GM12878 (cell line): ENCODE data around the gene SDR9C7. TPM values are rescaled to one million over a fixed set of nuclear protein-coding genes. Genes with fewer than 3 reads are reported as not detected.
"Not testable (repeated sequence)": the region's sequence is repeated elsewhere in the genome, so short reads cannot be mapped to it uniquely, and the experiment has no call there.

Experiments
- ATAC-seq: fragments of 200-7000 bp; cut with Tn5 transposase; 3 replicates; pipeline ENCODE4 v1.9.1; 2020; ENCODE audit warnings: mild to moderate bottlenecking, moderate library complexity
- BruUV-seq: library from RNA; stranded (reverse); fragments of 400-500 nt; replicated peaks from 2 replicates; lab custom pipeline; 2021; lab: Mats Ljungman, UMichigan
- CTCF ChIA-PET: fragments of 300-600 bp; sonication (Branson Sonifier 250); formaldehyde crosslinking; extraction: SDS; loops from one replicate; lab custom pipeline; 2021; ENCODE audit warnings: inconsistent platforms; lab: Yijun Ruan, JAX
- POLR2A ChIA-PET: fragments of 350-600 bp; formaldehyde crosslinking; extraction: SDS; loops from one replicate; lab custom pipeline; 2021; ENCODE audit warnings: inconsistent platforms; lab: Charles Lee
- RAD21 ChIA-PET: fragments of 300-600 bp; sonication (Branson Sonifier 250); formaldehyde crosslinking; loops from one replicate; lab custom pipeline; 2023; ENCODE audit warnings: antibody characterized with exemption; ENCODE audit not compliant: unreplicated experiment; lab: Charles Lee
- SMC1A ChIA-PET: fragments of 300-600 bp; sonication (Branson Sonifier 250); formaldehyde crosslinking; loops from one replicate; lab custom pipeline; 2023; ENCODE audit not compliant: unreplicated experiment, uncharacterized antibody; lab: Charles Lee
- DNase-seq: peaks from one replicate; pipeline ENCODE4 v3.0.0-alpha.2; 2011; ENCODE audit warnings: low read depth, low spot score
- FAIRE-seq: peaks from 3 replicates; lab custom pipeline; 2011; peaks lifted over from hg19 to GRCh38; lab: Jason Lieb, UNC
- H2AFZ ChIP-seq: 2 replicates; pipeline ENCODE4 v1.6.0; 2011; ENCODE audit warnings: low read depth, low read length, control low read depth; ENCODE audit not compliant: control insufficient read depth
- H3K27ac ChIP-seq: 2 replicates; pipeline ENCODE4 v1.5.1; 2011; ENCODE audit warnings: control low read depth; ENCODE audit not compliant: control insufficient read depth, insufficient read depth
- H3K27me3 ChIP-seq, 2 experiments: replicated peaks in 1 of 2; 2 replicates each; pipeline versions ENCODE4 v1.6.0 to v1.6.1; 2011; ENCODE audit warnings: low read length in 1 of 2; ENCODE audit not compliant: control insufficient read depth in 2 of 2, insufficient read depth in 2 of 2
- H3K36me3 ChIP-seq, 2 experiments: 2 replicates each; pipeline ENCODE4 v1.5.1; 2011; ENCODE audit warnings: low read length in 1 of 2; ENCODE audit not compliant: control insufficient read depth in 2 of 2, insufficient read depth in 2 of 2
- H3K4me1 ChIP-seq: 2 replicates; pipeline ENCODE4 v1.6.1; 2011; ENCODE audit warnings: mild to moderate bottlenecking, low read length, moderate library complexity, mixed read lengths; ENCODE audit not compliant: control insufficient read depth, insufficient read depth
- H3K4me2 ChIP-seq: 2 replicates; pipeline ENCODE4 v1.6.0; 2011; ENCODE audit warnings: control low read depth; ENCODE audit not compliant: control insufficient read depth, insufficient read depth
- H3K4me3 ChIP-seq: fragments of 200-600 bp; sonication (generic); 2 replicates; pipeline ENCODE4 v1.5.1; 2016
- H3K79me2 ChIP-seq: 2 replicates; pipeline ENCODE4 v1.6.0; 2011; ENCODE audit warnings: low read length; ENCODE audit not compliant: control insufficient read depth, insufficient read depth
- H3K9ac ChIP-seq: 2 replicates; pipeline ENCODE4 v1.8.0; 2011; ENCODE audit warnings: low read length, control low read depth, mixed read lengths; ENCODE audit not compliant: control insufficient read depth, insufficient read depth
- H3K9me3 ChIP-seq: replicated peaks from 3 replicates; pipeline ENCODE4 v1.5.1; 2011; ENCODE audit warnings: mild to moderate bottlenecking, low read length; ENCODE audit not compliant: control insufficient read depth, insufficient read depth
- H4K20me1 ChIP-seq: 2 replicates; pipeline ENCODE4 v1.6.0; 2011; ENCODE audit not compliant: control insufficient read depth, insufficient read depth
- ELK1 ChIP-seq: IDR thresholded peaks from 2 replicates; pipeline ENCODE4 v1.6.1; 2012; ENCODE audit warnings: low read depth, low read length, improper control_type of control experiment
- ESRRA ChIP-seq: IDR thresholded peaks from 2 replicates; pipeline ENCODE4 v1.6.1; 2012; ENCODE audit warnings: mild to moderate bottlenecking, low read length, improper control_type of control experiment
- MEF2A ChIP-seq: IDR thresholded peaks from 2 replicates; pipeline ENCODE4 v1.6.1; 2011; ENCODE audit warnings: low read depth, mild to moderate bottlenecking, low read length, moderate library complexity; ENCODE audit not compliant: insufficient read depth
- POU2F2 ChIP-seq: IDR thresholded peaks from 3 replicates; pipeline ENCODE4 v1.6.1; 2011; ENCODE audit warnings: low read depth, mild to moderate bottlenecking, low read length, borderline replicate concordance
- RAD21 ChIP-seq: IDR thresholded peaks from 2 replicates; pipeline ENCODE4 v1.6.1; 2011; ENCODE audit warnings: mild to moderate bottlenecking, low read depth, low read length, moderate library complexity; ENCODE audit not compliant: insufficient read depth
- RUNX3 ChIP-seq: IDR thresholded peaks from 2 replicates; pipeline ENCODE4 v1.6.1; 2012; ENCODE audit warnings: low read length, inconsistent platforms
- TCF12 ChIP-seq: IDR thresholded peaks from 2 replicates; pipeline ENCODE4 v1.6.1; 2011; ENCODE audit warnings: low read depth, mild to moderate bottlenecking, low read length
- TCF7 ChIP-seq: IDR thresholded peaks from 2 replicates; pipeline ENCODE4 v1.6.1; 2014; ENCODE audit warnings: antibody characterized with exemption, borderline replicate concordance
- ZZZ3 ChIP-seq: IDR thresholded peaks from 2 replicates; pipeline ENCODE4 v1.6.1; 2011; ENCODE audit warnings: low read depth; ENCODE audit not compliant: control insufficient read depth, insufficient read length
- WGBS: methylation state at CpG from one replicate; pipeline ENCODE4 v1.1.6; 2016; ENCODE audit warnings: low lambda C conversion rate; ENCODE audit not compliant: insufficient replicate concordance, insufficient coverage; ENCODE audit errors: missing lambda C conversion rate; 5-methylcytosine and 5-hydroxymethylcytosine counted together
- in situ Hi-C: fragments of 300-500 bp; cut with MboI; formaldehyde crosslinking; loops from 9 replicates; pipeline ENCODE4 v1.14.3; 2018; ENCODE audit warnings: mixed read lengths
- intact Hi-C: fragments of 100-400 bp; cut with micrococcal nuclease; formaldehyde crosslinking; loops from one replicate; pipeline ENCODE4 v1.14.2; 2022; ENCODE audit not compliant: unreplicated experiment
- polyA plus RNA-seq, 11 experiments: library from polyadenylated mRNA; depleted of rRNA in 4 of 11; unstranded in 6 of 11; stranded (reverse) in 5 of 11; fragments of >200 nt; fragmentation: Nextera tagmentation in 4 of 11; fragmentation: Illumina TruSeq in 1 of 11; extraction: Ambion mirVana in 4 of 11; extraction: Trizol in 1 of 11; gene quantifications; 1 replicate in 1 of 11; 2 replicates in 10 of 11; pipeline versions ENCODE4 v1.2.1 to v1.2.3, GENCODE V29; 2011 to 2016; ENCODE audit warnings: inconsistent platforms in 2 of 11, missing spikeins in 2 of 11, low read depth in 1 of 11
- total RNA-seq, 4 experiments: library from RNA; depleted of rRNA in 3 of 4; stranded (reverse); fragments of >200 nt in 3 of 4; fragmentation: Illumina TruSeq in 1 of 4; extraction: Trizol in 1 of 4; gene quantifications; 2 replicates each; pipeline versions ENCODE4 v1.2.1 to v1.2.3, GENCODE V29; 2013 to 2021
- TF ChIP-seq, protein P1 (sequence below): fragments of 450-650 bp; IDR thresholded peaks from 2 replicates; pipeline ENCODE4 v1.6.1; 2014; ENCODE audit warnings: mild to moderate bottlenecking

Gene SDR9C7
- total and polyA plus RNA-seq, 10 of the 15 experiments (the other 5 are each of a cell fraction or from before 2014, with no cell fraction given): 0.04 TPM; not detected in 9

GRCh38 chr12:56909403-56909802 is 24.8 kb downstream of the SDR9C7 start:
- H3K4me2 ChIP-seq, intact Hi-C loops, H3K9ac ChIP-seq, SMC1A ChIA-PET, H3K27me3 ChIP-seq, H4K20me1 ChIP-seq, FAIRE-seq, POLR2A ChIA-PET, RAD21 ChIA-PET, H3K36me3 ChIP-seq, ATAC-seq, H3K4me1 ChIP-seq, H3K27ac ChIP-seq, CTCF ChIA-PET, H3K9me3 ChIP-seq, H2AFZ ChIP-seq, in situ Hi-C loops, BruUV-seq, H3K4me3 ChIP-seq, H3K79me2 ChIP-seq, DNase-seq: not testable (repeated sequence)
- 9% methylated on average over 2 of the region's 2 CpGs for WGBS

DNA sequence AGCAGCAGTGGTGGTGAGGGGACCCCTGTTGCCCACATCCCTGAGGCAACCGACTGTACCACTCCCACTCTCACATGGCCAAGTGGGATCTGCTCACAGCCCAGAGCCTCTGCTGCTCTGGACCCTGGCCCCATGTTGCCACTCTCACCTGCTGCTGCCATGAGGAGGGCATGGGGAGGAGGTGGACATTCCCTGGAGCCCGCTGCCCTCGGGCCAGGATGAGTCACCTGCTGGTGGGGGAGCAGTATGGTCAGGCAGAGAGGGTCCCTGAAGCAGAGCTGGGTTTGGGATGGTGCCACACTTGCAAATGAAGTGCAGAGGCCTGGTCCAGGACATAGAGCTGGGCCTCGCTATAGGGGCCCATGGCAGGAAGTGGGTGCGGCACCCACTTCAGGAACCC is 26.1 kb downstream of the SDR9C7 start:
- POLR2A ChIA-PET: no interaction called here
- DNase-seq (no peak), FAIRE-seq (no peak), ATAC-seq (no peak)
- no peak overlapping the region for H3K4me3 ChIP-seq
- no peak overlapping the region for H2AFZ ChIP-seq
- CTCF ChIA-PET: no interaction called here
- H3K27ac ChIP-seq: no peak overlapping the region
- no peak overlapping the region for H3K9ac ChIP-seq
- SMC1A ChIA-PET: no interaction called here
- no peak overlapping the region for H3K4me2 ChIP-seq
- H3K79me2 ChIP-seq: no peaks in the 10 kb centered on the region
- no peaks in the 10 kb centered on the region for H3K36me3 ChIP-seq
- RAD21 ChIA-PET: no interaction called here
- H3K4me1 ChIP-seq: no peaks in the 10 kb centered on the region
- 23% methylated on average over 5 of the region's 5 CpGs for WGBS
- intact Hi-C loops (no loop called here), in situ Hi-C loops (no loop called here)
- H3K9me3 ChIP-seq: peaks cover 5% of the 10 kb centered on the region; the same call in 1 of the 3 replicates
- TF ChIP-seq ZZZ3: no peak
- TF ChIP-seq POU2F2: no peak
- TF ChIP-seq, protein P1, sequence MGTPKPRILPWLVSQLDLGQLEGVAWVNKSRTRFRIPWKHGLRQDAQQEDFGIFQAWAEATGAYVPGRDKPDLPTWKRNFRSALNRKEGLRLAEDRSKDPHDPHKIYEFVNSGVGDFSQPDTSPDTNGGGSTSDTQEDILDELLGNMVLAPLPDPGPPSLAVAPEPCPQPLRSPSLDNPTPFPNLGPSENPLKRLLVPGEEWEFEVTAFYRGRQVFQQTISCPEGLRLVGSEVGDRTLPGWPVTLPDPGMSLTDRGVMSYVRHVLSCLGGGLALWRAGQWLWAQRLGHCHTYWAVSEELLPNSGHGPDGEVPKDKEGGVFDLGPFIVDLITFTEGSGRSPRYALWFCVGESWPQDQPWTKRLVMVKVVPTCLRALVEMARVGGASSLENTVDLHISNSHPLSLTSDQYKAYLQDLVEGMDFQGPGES: no peak
- no peak for TF ChIP-seq RAD21
- TF ChIP-seq RUNX3: no peak
- TF ChIP-seq ESRRA: no peak
- no peak for TF ChIP-seq TCF12
- TF ChIP-seq MEF2A: no peak
- no peak for TF ChIP-seq ELK1
- TF ChIP-seq TCF7: no peak
- no peaks in the 10 kb centered on the region for H4K20me1 ChIP-seq
- no peaks in the 10 kb centered on the region; a peak in 1 of 4 replicates for H3K27me3 ChIP-seq
- BruUV-seq: no TSS peak
